Cardiac muscle cell (in vitro differentiated cells and primary cell): ENCODE measurements around the gene EID1. TPM values are rescaled to one million over a fixed set of nuclear protein-coding genes. Genes with fewer than 3 reads are reported as not detected.

Experiments used
- DNase-seq, 2 donors: peaks; one replicate each; pipeline versions ENCODE4 v3.0.0 to v3.0.0-alpha.2; 2010 to 2017; ENCODE audit warnings: low read depth in 1 of 2, low spot score in 1 of 2
- H3K27ac ChIP-seq: fragments of 200-600 bp; sonication (generic); 2 replicates; pipeline ENCODE4 v1.5.1; 2016
- H3K27me3 ChIP-seq: fragments of 200-600 bp; sonication (generic); 2 replicates; pipeline ENCODE4 v1.6.0; 2016; ENCODE audit warnings: control low read depth
- H3K36me3 ChIP-seq: fragments of 200-600 bp; sonication (generic); 2 replicates; pipeline ENCODE4 v1.5.1; 2016; ENCODE audit warnings: control low read depth
- H3K4me1 ChIP-seq: fragments of 200-600 bp; sonication (generic); 2 replicates; pipeline ENCODE4 v1.8.1; 2017; ENCODE audit warnings: low read depth, mild to moderate bottlenecking, mixed run types
- H3K4me3 ChIP-seq: fragments of 200-600 bp; sonication (generic); 2 replicates; pipeline ENCODE4 v1.5.1; 2016; ENCODE audit warnings: mild to moderate bottlenecking
- H3K9me3 ChIP-seq: fragments of 200-600 bp; sonication (generic); 2 replicates; pipeline ENCODE4 v1.5.1; 2017; ENCODE audit warnings: low read depth, mild to moderate bottlenecking, control low read depth
- CTCF ChIP-seq: IDR thresholded peaks from 2 replicates; pipeline ENCODE4 v1.5.1; 2012; ENCODE audit warnings: low read depth, mild to moderate bottlenecking, low read length
- polyA plus RNA-seq: library from polyadenylated mRNA; unstranded; fragments of >200 nt; fragmentation: Nextera tagmentation; extraction: Ambion mirVana; gene quantifications from 2 replicates; pipeline ENCODE4 v1.2.1, GENCODE V29; 2016
- total RNA-seq: library from RNA; depleted of rRNA; stranded (reverse); fragments of >200 nt; gene quantifications from 2 replicates; pipeline ENCODE4 v1.2.3, GENCODE V29; 2016

EID1 gene
- total and polyA plus RNA-seq, 2 experiments from 2014 or later, result 355 to 422 TPM

DNA sequence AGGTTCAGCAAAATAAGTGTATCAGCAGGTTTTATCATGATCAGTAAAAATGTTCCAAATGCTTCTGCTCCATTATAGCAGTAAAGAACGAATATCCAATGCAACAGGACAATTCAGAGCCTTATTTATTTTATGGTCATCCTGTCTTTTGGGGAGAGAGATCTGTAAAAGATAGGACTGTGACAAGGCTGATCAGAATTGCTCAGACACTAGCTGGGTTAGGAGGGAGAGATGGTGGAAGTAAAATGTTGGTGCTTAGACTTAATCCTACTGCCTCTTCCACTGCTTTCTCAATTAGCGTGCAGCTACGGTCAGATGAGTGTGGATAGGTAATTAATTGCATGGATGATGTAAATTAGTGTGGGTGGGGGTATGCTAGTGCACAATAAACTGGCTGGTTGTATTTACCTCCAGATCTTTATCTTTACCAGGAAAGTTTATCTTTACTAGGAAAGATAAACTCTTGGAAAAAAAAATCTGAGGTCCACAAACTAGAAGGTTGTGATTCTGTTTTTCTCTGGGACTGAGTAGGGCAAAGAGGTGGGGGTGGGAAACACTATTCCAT lies 2.2 kb downstream of the EID1 start:
- TF ChIP-seq CTCF, result no peak
- Histone ChIP-seq H3K27ac (no peak overlapping the region), H3K36me3 (no peaks in the 10 kb centered on the region), H3K27me3 (peaks cover 2% of the 10 kb centered on the region), H3K4me1 (peaks cover 6% of the 10 kb centered on the region), H3K9me3 (no peaks in the 10 kb centered on the region), H3K4me3 (no peak overlapping the region)
- no peak for DNase-seq

- no peaks in the 10 kb centered on the region for H3K36me3 ChIP-seq
- H3K4me1 ChIP-seq, result peaks cover 6% of the 10 kb centered on the region
- no peaks in the 10 kb centered on the region for H3K9me3 ChIP-seq
- H3K27ac ChIP-seq, result no peak overlapping the region
- H3K4me3 ChIP-seq, result no peak overlapping the region
- no peak for TF ChIP-seq CTCF
- no peaks in the 10 kb centered on the region for H3K27me3 ChIP-seq
- DNase-seq, result no peak
Observed at GRCh38 chr15:48883699-48884098, 5.8 kb downstream of the EID1 start.

DNA sequence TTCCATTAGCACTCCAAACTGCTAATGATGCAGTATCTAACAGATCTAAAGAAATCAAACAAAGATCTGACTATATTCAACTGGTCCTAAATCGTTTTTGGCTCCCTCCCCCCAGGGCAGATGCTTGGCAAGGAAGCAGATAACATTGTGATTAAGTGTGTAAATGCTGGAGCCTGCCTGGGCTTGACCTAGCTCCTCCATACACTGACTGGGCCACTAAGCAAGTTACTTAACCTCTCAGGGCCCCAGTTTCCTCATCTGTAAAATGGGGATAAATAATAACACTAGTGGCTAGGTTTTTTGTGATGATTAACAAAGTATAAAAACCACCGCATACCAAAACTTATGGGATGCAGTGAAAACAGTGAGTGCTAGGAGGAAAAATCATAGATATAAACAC lies 9.2 kb downstream of the EID1 start:
- no peak for DNase-seq
- H3K27me3 ChIP-seq, result no peaks in the 10 kb centered on the region
- TF ChIP-seq CTCF, result no peak

GRCh38 chr15:48888191-48888590 lies 10.3 kb downstream of the EID1 start:
- DNase-seq, result no peak
- no peak overlapping the region for H3K4me3 ChIP-seq
- no peaks in the 10 kb centered on the region for H3K27me3 ChIP-seq
- no peaks in the 10 kb centered on the region for H3K36me3 ChIP-seq
- TF ChIP-seq CTCF, result no peak
- no peak overlapping the region for H3K27ac ChIP-seq
- no peaks in the 10 kb centered on the region for H3K9me3 ChIP-seq
- no peaks in the 10 kb centered on the region for H3K4me1 ChIP-seq

More for the DNA sequence above, 9.2 kb downstream of the EID1 start:
- Histone ChIP-seq H3K36me3 (no peaks in the 10 kb centered on the region), H3K4me1 (no peaks in the 10 kb centered on the region), H3K4me3 (no peak overlapping the region), H3K9me3 (no peaks in the 10 kb centered on the region), H3K27ac (no peak overlapping the region)

GRCh38 chr15:48888836-48889235 lies 10.9 kb downstream of the EID1 start:
- H3K27me3 ChIP-seq, result no peaks in the 10 kb centered on the region
- H3K36me3 ChIP-seq, result no peaks in the 10 kb centered on the region
- H3K4me3 ChIP-seq, result no peak overlapping the region
- no peak for DNase-seq
- no peak overlapping the region for H3K27ac ChIP-seq
- H3K9me3 ChIP-seq, result no peaks in the 10 kb centered on the region
- H3K4me1 ChIP-seq, result no peaks in the 10 kb centered on the region
- TF ChIP-seq CTCF, result no peak

DNA sequence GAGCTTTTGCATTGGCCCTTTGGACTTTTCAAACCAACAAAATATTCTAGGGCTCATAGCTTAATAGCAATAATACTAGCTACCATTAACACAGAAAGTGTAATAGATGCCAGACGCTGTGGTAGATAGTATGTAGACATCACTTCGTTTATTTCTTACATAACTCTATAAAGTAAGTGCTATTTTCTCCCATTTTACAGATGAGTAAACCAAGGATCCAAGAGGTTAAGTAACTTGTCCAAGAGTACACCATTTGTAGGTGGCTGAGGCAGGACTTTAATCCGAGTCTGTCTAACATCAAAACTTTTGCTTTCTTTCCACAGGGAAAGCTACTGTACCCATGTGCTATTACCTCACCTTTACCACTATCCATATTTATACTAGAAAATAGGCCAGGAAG lies 12.0 kb downstream of the EID1 start:
- H3K27ac ChIP-seq, result no peak overlapping the region
- DNase-seq, result no peak
- no peak overlapping the region for H3K4me3 ChIP-seq
- H3K36me3 ChIP-seq, result no peaks in the 10 kb centered on the region
- no peaks in the 10 kb centered on the region for H3K4me1 ChIP-seq
- no peak for TF ChIP-seq CTCF
- no peaks in the 10 kb centered on the region for H3K27me3 ChIP-seq
- H3K9me3 ChIP-seq, result no peaks in the 10 kb centered on the region
